Loucy (cell line): ENCODE results near the gene MICALL1.

Source experiments
- EZH2phosphoT487 ChIP-seq: fragments of 200-600 bp; IDR thresholded peaks from 2 replicates; pipeline ENCODE4 v1.6.1; 2018; ENCODE audit warnings: antibody characterized with exemption, mild to moderate bottlenecking, moderate library complexity, borderline replicate concordance
- TF ChIP-seq, protein P1 (sequence below): fragments of 200-600 bp; sonication (generic); conservative IDR thresholded peaks from 2 replicates; pipeline ENCODE4 v1.5.1; 2014; ENCODE audit warnings: mild to moderate bottlenecking, antibody characterized with exemption, low read length

DNA sequence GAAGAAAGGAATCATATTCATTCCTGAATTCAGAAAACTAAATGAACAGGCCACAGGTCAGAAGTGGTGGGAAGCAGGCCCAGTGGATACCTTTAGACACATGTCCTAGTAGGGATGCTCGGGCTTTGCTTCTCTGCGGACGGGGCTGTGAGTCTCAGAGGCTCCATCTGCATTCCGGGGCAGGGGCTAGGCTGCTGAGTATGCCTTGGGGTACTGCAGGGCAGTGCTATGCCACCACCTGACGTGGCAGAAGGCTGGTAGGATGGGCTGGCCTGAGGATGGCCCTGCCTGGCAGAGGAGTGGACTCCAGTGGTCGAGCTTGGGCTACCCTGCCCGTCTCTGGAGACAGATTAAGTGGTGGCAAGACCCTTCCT lies 37.7 kb downstream of the MICALL1 start:
- TF ChIP-seq, protein P1, sequence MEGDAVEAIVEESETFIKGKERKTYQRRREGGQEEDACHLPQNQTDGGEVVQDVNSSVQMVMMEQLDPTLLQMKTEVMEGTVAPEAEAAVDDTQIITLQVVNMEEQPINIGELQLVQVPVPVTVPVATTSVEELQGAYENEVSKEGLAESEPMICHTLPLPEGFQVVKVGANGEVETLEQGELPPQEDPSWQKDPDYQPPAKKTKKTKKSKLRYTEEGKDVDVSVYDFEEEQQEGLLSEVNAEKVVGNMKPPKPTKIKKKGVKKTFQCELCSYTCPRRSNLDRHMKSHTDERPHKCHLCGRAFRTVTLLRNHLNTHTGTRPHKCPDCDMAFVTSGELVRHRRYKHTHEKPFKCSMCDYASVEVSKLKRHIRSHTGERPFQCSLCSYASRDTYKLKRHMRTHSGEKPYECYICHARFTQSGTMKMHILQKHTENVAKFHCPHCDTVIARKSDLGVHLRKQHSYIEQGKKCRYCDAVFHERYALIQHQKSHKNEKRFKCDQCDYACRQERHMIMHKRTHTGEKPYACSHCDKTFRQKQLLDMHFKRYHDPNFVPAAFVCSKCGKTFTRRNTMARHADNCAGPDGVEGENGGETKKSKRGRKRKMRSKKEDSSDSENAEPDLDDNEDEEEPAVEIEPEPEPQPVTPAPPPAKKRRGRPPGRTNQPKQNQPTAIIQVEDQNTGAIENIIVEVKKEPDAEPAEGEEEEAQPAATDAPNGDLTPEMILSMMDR = no peak
- no peak for TF ChIP-seq EZH2phosphoT487
